HG03457 (cell line): ENCODE data around the gene LRMDA.

Experiments used
- ATAC-seq: cut with Tn5 transposase; IDR thresholded peaks from one replicate; pipeline ENCODE4 v1.9.1; 2021; ENCODE audit warnings: moderate number of reproducible peaks; ENCODE audit not compliant: unreplicated experiment

The LRMDA gene

DNA sequence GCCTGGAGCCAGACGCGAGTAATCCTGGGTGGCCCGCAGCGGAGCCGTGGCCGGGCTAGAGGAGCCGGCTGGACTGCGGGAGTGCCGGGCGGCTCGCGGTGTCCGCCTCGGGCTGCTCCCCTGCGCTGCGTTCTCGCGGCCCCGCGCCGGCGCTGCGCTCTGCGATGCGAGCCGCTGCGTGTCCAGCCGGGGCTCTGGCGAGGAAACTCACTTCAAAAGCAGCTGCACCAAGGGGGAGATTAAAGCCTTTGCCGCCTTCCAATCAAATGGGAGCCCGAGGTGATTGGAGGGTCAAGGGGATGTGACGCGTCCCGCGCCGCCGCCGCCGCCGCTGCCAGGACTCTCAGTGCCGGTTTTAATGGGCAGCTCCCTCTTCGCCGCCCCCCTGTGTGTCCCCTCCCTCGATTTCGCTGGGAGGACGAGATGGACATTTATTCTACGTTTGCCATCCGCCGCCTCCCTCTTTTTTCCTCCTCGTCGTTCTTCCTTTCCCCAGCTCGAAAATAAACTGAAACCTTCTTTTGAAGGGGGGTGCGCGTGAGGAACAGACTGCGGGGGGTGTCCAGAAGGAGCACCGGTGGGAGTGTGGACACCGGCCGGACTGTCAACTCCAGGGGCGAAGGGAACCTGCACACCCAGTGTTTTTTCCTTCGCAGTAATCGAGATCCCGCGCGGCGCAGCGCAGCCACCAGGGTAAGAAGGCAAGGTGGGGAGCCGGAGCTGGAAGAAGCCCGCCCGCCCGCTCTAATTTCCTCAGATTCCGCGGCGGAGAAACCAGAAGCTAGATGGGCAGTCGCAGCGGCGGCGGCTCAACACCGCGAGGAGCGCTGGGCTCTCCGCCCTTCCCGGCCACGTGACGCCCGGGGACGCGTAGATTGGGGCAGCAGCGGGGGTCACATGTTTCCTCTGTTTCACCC is 29.6 kb upstream of the LRMDA start, which contains the start of gene ZNF503:
Gene ZNF503, minus strand, starts transcription at position 196 of the 917 bp plus-strand sequence. CDS start 345 bp downstream, outside the sequence.
- ATAC-seq = no peak

DNA sequence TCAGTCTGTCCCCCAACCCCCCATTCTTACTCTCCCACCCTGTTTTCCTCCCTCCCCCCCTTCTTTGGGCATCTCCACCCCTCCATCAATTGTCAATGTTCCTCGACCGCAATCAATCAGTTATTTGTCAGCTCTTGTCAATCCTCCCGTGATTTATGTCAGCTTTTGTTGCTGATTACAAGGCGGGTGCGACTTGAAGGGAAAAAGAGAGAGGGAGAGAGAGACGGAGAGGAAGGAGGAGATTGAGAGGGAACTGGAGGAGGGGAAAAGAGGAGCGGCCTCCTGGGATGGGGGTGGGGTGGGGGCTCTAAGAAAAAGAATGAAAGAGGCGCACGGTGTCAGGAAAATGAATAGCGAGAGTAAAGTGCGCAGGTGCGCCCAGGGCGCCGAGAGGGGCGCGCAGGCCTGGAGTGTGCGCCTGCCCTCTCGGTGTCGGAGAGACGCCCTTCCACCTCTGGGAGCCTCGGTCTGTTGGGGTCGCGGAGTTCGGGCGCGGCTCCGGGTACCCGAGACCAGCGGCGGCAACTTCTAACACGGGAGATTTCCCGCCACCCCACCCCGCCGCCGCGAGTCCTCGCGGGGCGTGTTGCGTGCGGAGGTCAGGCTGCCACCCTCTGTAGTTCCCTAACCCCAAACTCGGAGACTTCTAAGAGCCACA is 28.8 kb upstream of the LRMDA start:
- no peak for ATAC-seq

- ATAC-seq = no peak
These were observed 28.1 kb upstream of the LRMDA start for GRCh38 chr10:75403144-75403938.

GRCh38 chr10:75403939-75404814 is 27.2 kb upstream of the LRMDA start:
- ATAC-seq = no peak

- no peak for ATAC-seq
These were observed 26.4 kb upstream of the LRMDA start for GRCh38 chr10:75404815-75405597.

DNA sequence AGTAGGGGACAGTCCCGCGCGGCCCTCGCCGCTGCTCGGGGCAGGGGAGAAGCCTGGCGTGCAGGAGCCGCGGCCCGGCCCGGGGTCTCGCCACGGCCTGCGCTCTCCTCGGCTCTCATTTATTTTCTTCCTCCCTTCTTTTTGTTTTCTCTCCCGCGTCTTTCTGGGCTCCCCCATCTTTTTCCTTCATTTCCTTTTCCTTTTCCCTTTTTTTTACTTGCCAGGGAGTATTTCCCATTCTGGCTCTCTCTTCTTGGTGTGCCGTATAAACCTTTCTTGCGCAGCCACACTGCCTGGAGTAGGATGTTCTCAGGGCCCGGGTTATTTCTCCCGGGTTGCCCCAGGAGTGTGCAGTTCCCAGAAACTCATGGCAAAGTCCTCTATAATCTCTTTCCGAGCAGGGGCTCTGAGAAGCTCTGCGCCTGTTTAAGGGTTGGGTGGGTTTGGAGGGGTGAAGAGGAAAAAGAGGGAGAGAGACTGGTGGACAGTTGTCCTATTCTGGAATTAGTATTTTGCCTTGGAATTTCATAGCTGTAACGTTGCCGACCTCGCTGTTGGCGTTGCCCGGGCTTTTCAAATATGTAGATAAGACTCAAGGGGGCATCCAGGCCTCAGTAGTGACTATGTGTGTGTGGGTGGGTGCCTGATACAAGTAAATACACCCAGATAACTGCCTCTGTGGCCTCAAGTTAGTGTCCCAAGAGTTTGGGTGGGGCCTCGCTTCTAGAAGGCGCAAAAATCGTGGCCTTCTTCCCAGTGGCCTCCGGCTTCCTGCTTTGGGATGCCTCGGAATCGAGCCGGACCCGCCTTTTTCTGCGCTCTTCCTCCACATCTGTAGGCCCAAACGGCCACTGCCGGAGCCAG is 25.6 kb upstream of the LRMDA start:
- ATAC-seq = no peak

GRCh38 chr10:75406462-75407223 is 24.8 kb upstream of the LRMDA start:
- ATAC-seq = no peak

DNA sequence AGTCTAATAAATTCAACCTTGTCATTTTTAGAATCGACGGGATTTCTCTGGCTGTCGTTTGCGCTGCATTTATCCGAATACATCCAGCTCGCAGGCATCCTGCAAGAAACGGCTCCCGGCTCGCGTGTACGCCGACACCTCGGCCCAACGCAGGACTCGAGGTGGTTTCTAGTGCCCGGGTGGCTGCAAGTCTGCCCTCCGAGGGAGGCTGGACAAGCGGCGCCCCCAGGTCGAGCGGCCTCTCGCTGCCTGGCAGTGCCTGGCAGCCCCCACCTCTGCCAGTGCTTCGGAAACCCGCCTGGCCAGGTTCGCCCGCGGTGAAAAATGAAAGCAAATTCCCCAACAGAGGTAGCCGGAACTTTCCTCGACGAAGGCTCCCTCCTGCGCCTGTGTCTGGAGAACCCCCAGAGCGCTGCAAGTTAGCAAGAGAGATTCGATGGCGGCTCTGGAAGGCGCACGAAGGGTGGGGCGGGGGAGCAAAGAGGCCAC is 24.2 kb upstream of the LRMDA start:
- ATAC-seq = no peak

- no peak for ATAC-seq
These were observed 23.5 kb upstream of the LRMDA start for GRCh38 chr10:75407713-75408508.

- ATAC-seq = no peak
These were observed 22.9 kb upstream of the LRMDA start for GRCh38 chr10:75408509-75408875.

DNA sequence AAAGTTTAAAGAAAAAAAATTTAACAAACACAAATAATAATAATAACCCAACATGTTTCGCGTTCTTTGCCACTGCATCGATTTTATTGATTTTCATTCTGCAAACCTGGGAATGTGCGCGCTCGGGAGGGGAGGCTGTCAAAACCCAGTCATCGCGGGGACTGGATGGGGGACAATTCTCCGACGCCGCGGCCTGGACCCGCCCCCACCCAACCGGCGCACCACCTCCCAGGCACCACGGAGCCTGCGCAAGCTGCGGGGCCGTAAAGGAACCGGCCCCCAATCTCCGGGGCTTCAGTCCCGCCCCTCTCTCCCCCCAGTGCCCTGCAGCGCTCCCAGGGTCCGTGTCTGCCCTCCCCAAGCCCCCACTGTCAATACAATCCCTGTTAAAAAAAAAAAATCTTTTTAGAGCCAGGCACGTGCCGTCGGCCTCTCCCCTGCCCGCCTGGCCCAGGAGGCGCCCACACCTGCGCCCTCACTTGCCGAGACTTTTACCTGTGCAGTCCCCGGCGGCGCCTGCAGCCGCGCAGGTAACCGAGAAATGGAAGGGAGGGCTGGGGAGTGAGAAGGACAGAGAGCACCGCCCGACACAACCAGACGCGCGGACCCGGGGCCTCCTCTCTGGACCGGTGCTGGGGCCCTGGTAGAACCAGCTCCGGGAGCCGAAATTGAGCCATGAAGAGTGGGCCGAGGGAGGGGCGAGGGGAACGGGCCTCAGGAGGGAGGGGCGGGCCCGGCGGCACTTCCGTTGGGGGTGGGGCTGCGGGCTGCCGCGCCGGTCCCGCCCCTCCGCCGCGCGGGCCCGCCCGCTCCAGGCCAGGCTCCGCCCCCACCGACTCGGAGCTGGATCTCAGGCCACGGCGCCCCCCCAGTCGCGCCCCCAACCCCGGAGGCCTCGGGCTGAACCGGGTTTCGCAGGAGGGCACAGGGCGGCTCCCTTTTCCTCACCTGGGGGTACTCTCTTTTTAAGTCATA is 22.2 kb upstream of the LRMDA start:
- no peak for ATAC-seq

DNA sequence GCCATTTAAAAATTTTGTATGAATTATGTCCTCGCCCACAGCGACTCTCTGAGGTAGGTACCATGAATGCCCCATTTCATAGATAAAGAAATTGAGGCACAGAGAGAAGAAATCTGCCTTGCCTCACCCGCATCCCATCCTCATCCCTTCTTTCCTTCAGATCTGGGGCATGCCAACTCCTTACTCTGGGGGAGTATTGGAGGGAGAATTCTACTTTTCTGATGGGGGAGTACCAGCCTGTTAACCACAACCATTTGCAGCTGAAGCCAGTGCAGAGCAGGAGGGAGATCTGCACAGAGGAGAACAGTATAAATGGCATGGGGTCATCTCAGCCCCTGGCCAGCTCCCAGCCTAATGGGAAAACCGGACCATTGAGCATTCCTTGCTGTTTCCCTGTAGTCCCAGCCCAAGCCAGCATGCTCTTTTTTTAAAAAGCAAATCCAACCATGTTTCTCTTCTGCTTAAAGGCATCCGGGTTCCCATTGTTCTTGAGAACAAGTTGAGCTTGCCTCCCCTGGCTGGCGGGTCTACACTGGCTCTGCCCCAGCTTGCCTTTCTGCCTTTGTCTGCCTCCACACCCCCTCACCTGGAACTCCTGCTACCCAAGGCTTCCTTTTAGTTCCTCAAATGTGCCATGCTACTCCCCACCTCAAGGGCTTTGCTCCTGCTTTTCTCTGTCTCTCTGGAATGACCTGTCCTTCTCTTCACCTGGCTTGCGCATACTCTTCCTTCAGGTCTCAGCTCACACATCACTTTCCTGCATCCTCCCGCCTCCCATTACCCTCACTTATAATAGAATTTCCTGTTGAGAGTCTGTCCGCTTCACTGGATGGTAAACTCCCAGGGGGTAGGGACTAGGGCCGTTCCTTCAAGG is 21.1 kb upstream of the LRMDA start:
- ATAC-seq = no peak

- ATAC-seq = no peak
These were observed 16.9 kb upstream of the LRMDA start for GRCh38 chr10:75414527-75414926.

GRCh38 chr10:75417522-75417927 is 13.9 kb upstream of the LRMDA start:
- no peak for ATAC-seq

GRCh38 chr10:75418293-75418692 is 13.1 kb upstream of the LRMDA start:
- ATAC-seq = no peak
